Measurements from ENCODE around the gene KIAA0232. TPM values are rescaled to one million over a fixed set of nuclear protein-coding genes. Genes with fewer than 3 reads are reported as not detected.

The KIAA0232 gene
- total and polyA plus RNA-seq, 5 donors from 2014 or later = 5.6 to 25.3 (median 13.5) TPM

GRCh38 chr4:6779667-6780565 is 2.6 kb upstream of the KIAA0232 start:
- H3K9me3 Mint-ChIP-seq = no peaks in the 10 kb centered on the region

GRCh38 chr4:6781113-6781512 is 1.4 kb upstream of the KIAA0232 start:
- H3K4me1 Mint-ChIP-seq = peaks cover 18 to 77% (median 55%) of the 10 kb centered on the region in 4 donors

More at GRCh38 chr4:6779667-6780565, 2.6 kb upstream of the KIAA0232 start:
- no peaks in the 10 kb centered on the region for H3K27me3 ChIP-seq (ENCODE audit: control insufficient read depth, insufficient read depth, low read length)
- peak in 1 of 3 donors; percentile 47 for DNase-seq
- peak overlapping the region; percentile 19 for H3K27ac ChIP-seq (ENCODE audit: insufficient read depth, low read length, poor library complexity, severe bottlenecking)
- peaks cover 14% of the 10 kb centered on the region for H3K27me3 Mint-ChIP-seq
- peaks cover 8 to 78% (median 52%) of the 10 kb centered on the region in 4 donors for H3K4me1 Mint-ChIP-seq
- no peak for ATAC-seq (ENCODE audit: low read depth in 2 of 2)
- no peak overlapping the region for H3K4me3 ChIP-seq (ENCODE audit: low read depth, low read length)
- no peaks in the 10 kb centered on the region for H3K9me3 ChIP-seq (ENCODE audit: control insufficient read depth in 2 of 2, low read length in 2 of 2)
- H3K36me3 ChIP-seq (ENCODE audit: control insufficient read depth, insufficient read depth, low read length) = no peaks in the 10 kb centered on the region
- peak overlapping the region; percentile 85 to 91 (median 86) for H3K4me3 Mint-ChIP-seq
- peaks cover 47% of the 10 kb centered on the region for H3K4me1 ChIP-seq (ENCODE audit: control insufficient read depth, insufficient read depth, low read length, poor library complexity, severe bottlenecking)
- no peaks in the 10 kb centered on the region for H3K36me3 Mint-ChIP-seq
- H3K27ac Mint-ChIP-seq = peak overlapping the region in 2 of 3 donors; percentile 85 to 88

DNA sequence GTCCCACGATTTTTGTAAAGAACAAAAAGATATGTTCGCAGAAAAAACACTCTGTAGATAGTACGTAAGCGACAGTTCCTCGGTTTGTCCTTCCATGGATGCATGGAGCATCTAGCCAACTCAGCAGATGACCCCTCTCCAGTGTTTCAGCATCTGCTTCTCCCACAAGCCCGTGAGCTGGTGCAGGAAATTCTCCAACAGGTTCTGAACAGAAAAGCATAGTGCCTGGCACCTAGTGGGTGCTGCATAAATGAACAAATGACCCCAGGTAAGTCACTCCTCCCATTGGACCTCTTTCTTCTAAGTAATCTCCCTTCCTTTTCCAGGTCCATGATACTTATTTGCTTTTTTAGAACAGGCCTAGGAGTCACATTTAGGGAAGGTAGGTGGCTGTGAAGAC is 966 bp upstream of the KIAA0232 start:
- Histone ChIP-seq H3K4me1 (ENCODE audit: control insufficient read depth, insufficient read depth, low read length, poor library complexity, severe bottlenecking) (peaks cover 45% of the 10 kb centered on the region), H3K27ac (ENCODE audit: insufficient read depth, low read length, poor library complexity, severe bottlenecking) (peak overlapping the region; percentile 74), H3K36me3 (ENCODE audit: control insufficient read depth, insufficient read depth, low read length) (no peaks in the 10 kb centered on the region), H3K9me3 (ENCODE audit: control insufficient read depth in 2 of 2, low read length in 2 of 2) (no peaks in the 10 kb centered on the region), H3K4me3 (ENCODE audit: low read depth, low read length) (peak overlapping the region; percentile 68), H3K27me3 (ENCODE audit: control insufficient read depth, insufficient read depth, low read length) (no peaks in the 10 kb centered on the region)
- Mint-ChIP-seq H3K27ac (peak overlapping the region; percentile 13 to 85 (median 46)), H3K4me1 (peaks cover 18 to 75% (median 54%) of the 10 kb centered on the region in 4 donors), H3K4me3 (peak overlapping the region; percentile 85 to 91 (median 86)), H3K9me3 (no peaks in the 10 kb centered on the region), H3K36me3 (no peaks in the 10 kb centered on the region), H3K27me3 (peaks cover 14% of the 10 kb centered on the region)
- ATAC-seq (ENCODE audit: low read depth in 2 of 2) (no peak), DNase-seq (no peak)

More at GRCh38 chr4:6781113-6781512, 1.4 kb upstream of the KIAA0232 start:
- peaks cover 14% of the 10 kb centered on the region for H3K27me3 Mint-ChIP-seq
- Histone ChIP-seq H3K9me3 (ENCODE audit: control insufficient read depth in 2 of 2, low read length in 2 of 2) (no peaks in the 10 kb centered on the region), H3K4me3 (ENCODE audit: low read depth, low read length) (no peak overlapping the region), H3K36me3 (ENCODE audit: control insufficient read depth, insufficient read depth, low read length) (no peaks in the 10 kb centered on the region), H3K27ac (ENCODE audit: insufficient read depth, low read length, poor library complexity, severe bottlenecking) (peak overlapping the region; percentile 19), H3K4me1 (ENCODE audit: control insufficient read depth, insufficient read depth, low read length, poor library complexity, severe bottlenecking) (peaks cover 45% of the 10 kb centered on the region), H3K27me3 (ENCODE audit: control insufficient read depth, insufficient read depth, low read length) (no peaks in the 10 kb centered on the region)
- H3K4me3 Mint-ChIP-seq = peak overlapping the region; percentile 85 to 91 (median 86)
- H3K9me3 Mint-ChIP-seq = no peaks in the 10 kb centered on the region
- peak overlapping the region in 2 of 3 donors; percentile 13 to 85 for H3K27ac Mint-ChIP-seq
- no peak for DNase-seq
- no peaks in the 10 kb centered on the region for H3K36me3 Mint-ChIP-seq
- no peak for ATAC-seq (ENCODE audit: low read depth in 2 of 2)

DNA sequence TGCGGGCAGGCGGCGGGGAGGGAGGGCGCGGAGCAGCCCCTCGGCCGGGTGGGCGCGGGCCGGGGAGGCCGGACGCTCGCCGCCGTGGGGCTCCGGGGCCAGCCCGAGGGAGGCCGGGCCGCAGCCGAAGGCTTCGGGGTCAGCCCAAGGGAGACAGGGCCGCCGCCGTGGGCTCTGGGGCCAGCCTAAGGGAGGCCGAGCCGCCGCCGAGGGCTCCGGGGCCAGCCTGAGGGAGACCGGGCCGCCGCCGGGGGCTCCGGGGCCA is 251 bp downstream of the KIAA0232 start:
- no peaks in the 10 kb centered on the region for H3K9me3 Mint-ChIP-seq
- Histone ChIP-seq H3K27ac (ENCODE audit: insufficient read depth, low read length, poor library complexity, severe bottlenecking) (peak overlapping the region; percentile 95), H3K36me3 (ENCODE audit: control insufficient read depth, insufficient read depth, low read length) (no peaks in the 10 kb centered on the region), H3K4me1 (ENCODE audit: control insufficient read depth, insufficient read depth, low read length, poor library complexity, severe bottlenecking) (peaks cover 42% of the 10 kb centered on the region), H3K27me3 (ENCODE audit: control insufficient read depth, insufficient read depth, low read length) (no peaks in the 10 kb centered on the region), H3K9me3 (ENCODE audit: control insufficient read depth in 2 of 2, low read length in 2 of 2) (no peaks in the 10 kb centered on the region), H3K4me3 (ENCODE audit: low read depth, low read length) (no peak overlapping the region)
- no peak overlapping the region for H3K4me3 Mint-ChIP-seq
- ATAC-seq (ENCODE audit: low read depth in 2 of 2) (no peak), DNase-seq (no peak)
- H3K4me1 Mint-ChIP-seq = peaks cover 24 to 69% (median 51%) of the 10 kb centered on the region in 4 donors
- H3K27ac Mint-ChIP-seq = no peak overlapping the region
- H3K36me3 Mint-ChIP-seq = no peaks in the 10 kb centered on the region
- peaks cover 14% of the 10 kb centered on the region for H3K27me3 Mint-ChIP-seq

GRCh38 chr4:6783111-6783981 is 819 bp downstream of the KIAA0232 start:
- no peaks in the 10 kb centered on the region for H3K27me3 ChIP-seq (ENCODE audit: control insufficient read depth, insufficient read depth, low read length)
- peak; percentile 83 to 88 (median 84) for DNase-seq
- H3K4me1 Mint-ChIP-seq = peaks cover 30 to 69% (median 51%) of the 10 kb centered on the region in 4 donors
- peaks cover 42% of the 10 kb centered on the region for H3K4me1 ChIP-seq (ENCODE audit: control insufficient read depth, insufficient read depth, low read length, poor library complexity, severe bottlenecking)
- peak; percentile 76 to 78 for ATAC-seq (ENCODE audit: low read depth in 2 of 2)
- peak overlapping the region; percentile 95 for H3K27ac ChIP-seq (ENCODE audit: insufficient read depth, low read length, poor library complexity, severe bottlenecking)
- no peaks in the 10 kb centered on the region for H3K36me3 ChIP-seq (ENCODE audit: control insufficient read depth, insufficient read depth, low read length)
- no peaks in the 10 kb centered on the region for H3K9me3 Mint-ChIP-seq
- H3K4me3 Mint-ChIP-seq = peak overlapping the region; percentile 86 to 93 (median 90)
- peaks cover 3% of the 10 kb centered on the region for H3K36me3 Mint-ChIP-seq
- H3K4me3 ChIP-seq (ENCODE audit: low read depth, low read length) = peak overlapping the region; percentile 85
- peak overlapping the region; percentile 6 to 92 (median 90) for H3K27ac Mint-ChIP-seq
- H3K27me3 Mint-ChIP-seq = peaks cover 14% of the 10 kb centered on the region
- no peaks in the 10 kb centered on the region for H3K9me3 ChIP-seq (ENCODE audit: control insufficient read depth in 2 of 2, low read length in 2 of 2)

- H3K9me3 Mint-ChIP-seq = no peaks in the 10 kb centered on the region
- H3K9me3 ChIP-seq (ENCODE audit: control insufficient read depth in 2 of 2, low read length in 2 of 2) = no peaks in the 10 kb centered on the region
- peaks cover 10% of the 10 kb centered on the region for H3K27me3 Mint-ChIP-seq
- H3K4me3 Mint-ChIP-seq = peak overlapping the region in 3 of 4 donors; percentile 43 to 91 (median 56)
- no peak for DNase-seq
- ATAC-seq (ENCODE audit: low read depth in 2 of 2) = no peak
- H3K27ac ChIP-seq (ENCODE audit: insufficient read depth, low read length, poor library complexity, severe bottlenecking) = no peak overlapping the region
- peak overlapping the region in 2 of 3 donors; percentile 49 to 62 for H3K27ac Mint-ChIP-seq
- H3K36me3 Mint-ChIP-seq = peaks cover 7% of the 10 kb centered on the region
- no peaks in the 10 kb centered on the region for H3K36me3 ChIP-seq (ENCODE audit: control insufficient read depth, insufficient read depth, low read length)
- H3K27me3 ChIP-seq (ENCODE audit: control insufficient read depth, insufficient read depth, low read length) = no peaks in the 10 kb centered on the region
- H3K4me1 ChIP-seq (ENCODE audit: control insufficient read depth, insufficient read depth, low read length, poor library complexity, severe bottlenecking) = peaks cover 39% of the 10 kb centered on the region
- H3K4me1 Mint-ChIP-seq = peaks cover 26 to 60% (median 46%) of the 10 kb centered on the region in 4 donors
- H3K4me3 ChIP-seq (ENCODE audit: low read depth, low read length) = no peak overlapping the region
Observed at GRCh38 chr4:6785572-6785925, 3.0 kb downstream of the KIAA0232 start.

GRCh38 chr4:6788123-6788522 is 5.6 kb downstream of the KIAA0232 start:
- Mint-ChIP-seq H3K36me3 (peaks cover 19% of the 10 kb centered on the region), H3K9me3 (no peaks in the 10 kb centered on the region), H3K27me3 (no peaks in the 10 kb centered on the region), H3K27ac (peak overlapping the region; percentile 12 to 83 (median 16)), H3K4me1 (peaks cover 38 to 69% (median 54%) of the 10 kb centered on the region in 4 donors), H3K4me3 (peak overlapping the region; percentile 24 to 79 (median 49))
- Histone ChIP-seq H3K36me3 (ENCODE audit: control insufficient read depth, insufficient read depth, low read length) (peaks cover 11% of the 10 kb centered on the region), H3K27me3 (ENCODE audit: control insufficient read depth, insufficient read depth, low read length) (no peaks in the 10 kb centered on the region), H3K27ac (ENCODE audit: insufficient read depth, low read length, poor library complexity, severe bottlenecking) (no peak overlapping the region), H3K9me3 (ENCODE audit: control insufficient read depth in 2 of 2, low read length in 2 of 2) (no peaks in the 10 kb centered on the region), H3K4me3 (ENCODE audit: low read depth, low read length) (peak overlapping the region; percentile 37), H3K4me1 (ENCODE audit: control insufficient read depth, insufficient read depth, low read length, poor library complexity, severe bottlenecking) (peaks cover 28% of the 10 kb centered on the region)
- no peak for ATAC-seq (ENCODE audit: low read depth in 2 of 2)
- no peak for DNase-seq
